Stimulated activated CD4-positive, alpha-beta T cell treated with anti-CD3 and anti-CD28 coated beads, Interleukin-12 subunit alpha, Interleukin-12 subunit beta, amount 100 ng/mL, for 48 hours (primary cell): Measurements from ENCODE around the gene CPNE6.

Experiments used
- DNase-seq, 3 donors: peaks; one replicate each; pipeline ENCODE4 v3.0.0-alpha.2; 2020; ENCODE audit warnings: low read depth in 2 of 3, low spot score in 1 of 3

CPNE6 gene

DNA sequence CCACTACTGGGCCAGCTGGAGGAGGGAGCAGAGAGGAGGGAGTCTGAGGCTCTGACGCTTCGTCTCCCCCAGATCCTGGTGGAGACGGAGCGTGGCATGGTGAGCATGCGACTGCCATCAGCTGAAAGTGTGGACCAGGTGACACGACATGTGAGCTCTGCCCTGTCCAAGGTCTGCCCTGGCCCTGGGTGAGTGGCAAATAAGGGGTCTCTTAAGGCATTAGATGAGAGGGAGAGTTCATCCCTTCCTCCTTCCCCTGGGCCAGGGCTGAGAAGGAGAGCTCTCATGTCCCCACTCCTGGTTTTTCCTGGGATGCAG is 17.1 kb upstream of the CPNE6 start:
- no peak for DNase-seq

GRCh38 chr14:24054646-24055045 is 16.7 kb upstream of the CPNE6 start:
- DNase-seq: no peak

DNA sequence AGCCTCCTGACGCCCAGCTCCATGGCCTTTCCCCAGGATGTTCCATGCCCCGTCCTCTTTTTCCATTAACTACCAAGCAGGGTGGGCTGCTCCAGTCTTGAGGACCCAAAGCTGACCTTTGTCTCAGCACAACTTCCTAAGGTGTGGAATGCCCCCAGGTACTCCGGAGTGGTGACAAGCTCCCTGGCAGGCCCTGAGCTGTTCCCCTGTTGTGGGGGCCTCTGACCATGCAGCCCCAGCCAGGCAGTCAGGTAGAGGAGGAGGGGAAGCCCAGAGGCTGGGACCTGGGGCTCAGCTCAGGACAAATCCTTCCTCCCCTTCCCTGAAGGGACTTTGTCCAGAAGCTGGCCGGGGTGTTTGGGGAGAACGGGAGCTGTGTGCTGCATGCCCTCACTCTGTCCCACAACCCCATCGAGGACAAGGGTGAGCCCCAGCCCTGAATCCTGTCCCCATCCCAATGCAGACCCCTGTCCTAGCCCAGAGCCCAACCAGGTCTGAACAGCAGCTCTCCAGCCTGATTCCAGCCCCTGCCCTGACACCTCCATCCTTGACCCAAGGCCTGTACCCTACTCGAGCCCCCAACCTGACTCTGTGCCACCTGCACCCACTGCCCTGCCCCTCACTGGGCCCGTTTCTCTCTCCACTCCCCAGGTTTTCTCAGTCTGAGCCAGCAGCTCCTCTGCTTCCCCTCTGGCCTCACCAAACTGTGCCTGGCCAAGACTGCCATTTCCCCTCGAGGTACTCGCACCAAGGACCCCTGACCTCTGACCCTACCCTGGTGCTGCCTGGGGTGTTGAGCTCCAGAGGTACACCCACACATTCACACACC is 15.2 kb upstream of the CPNE6 start:
- no peak for DNase-seq

- DNase-seq: no peak
Measured at GRCh38 chr14:24056800-24057184, 14.6 kb upstream of the CPNE6 start.

DNA sequence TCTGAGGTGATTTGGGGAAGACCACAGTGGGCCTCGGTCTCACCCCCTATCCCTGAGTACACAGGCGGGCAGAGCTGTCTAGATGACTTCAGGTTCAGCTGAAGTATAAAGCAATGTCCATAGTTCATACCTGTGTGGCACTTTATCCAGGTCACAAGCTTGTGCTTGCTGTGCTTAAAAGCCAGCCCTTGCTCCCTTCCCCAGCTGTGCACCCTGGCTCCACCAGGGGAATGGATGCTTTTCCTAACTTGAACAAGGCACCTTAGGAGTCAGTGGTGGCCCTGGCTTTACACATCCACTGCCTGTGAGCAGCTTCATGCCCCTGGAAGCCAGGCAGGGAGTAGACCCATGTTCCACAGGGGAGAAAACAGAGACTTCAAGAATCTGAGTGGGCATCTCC is 14.1 kb upstream of the CPNE6 start:
- DNase-seq: no peak

DNA sequence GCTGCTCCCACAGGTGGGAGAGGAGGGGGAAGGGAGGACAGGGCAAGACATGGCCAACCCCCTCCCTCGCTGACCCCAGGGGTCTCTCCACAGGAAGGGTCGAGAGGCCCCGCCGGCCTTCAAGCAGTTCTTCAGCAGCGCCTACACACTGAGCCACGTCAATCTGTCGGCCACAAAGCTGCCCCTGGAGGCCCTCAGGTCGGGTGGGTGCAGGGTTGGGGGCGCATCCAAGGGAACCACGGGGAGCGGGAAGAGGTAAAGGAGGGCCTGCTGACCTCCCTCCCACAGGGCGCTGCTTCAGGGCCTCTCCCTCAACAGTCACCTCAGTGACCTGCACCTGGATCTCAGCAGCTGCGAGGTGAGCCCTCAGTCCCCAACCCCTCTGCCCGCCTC is 13.5 kb upstream of the CPNE6 start:
- no peak for DNase-seq

DNA sequence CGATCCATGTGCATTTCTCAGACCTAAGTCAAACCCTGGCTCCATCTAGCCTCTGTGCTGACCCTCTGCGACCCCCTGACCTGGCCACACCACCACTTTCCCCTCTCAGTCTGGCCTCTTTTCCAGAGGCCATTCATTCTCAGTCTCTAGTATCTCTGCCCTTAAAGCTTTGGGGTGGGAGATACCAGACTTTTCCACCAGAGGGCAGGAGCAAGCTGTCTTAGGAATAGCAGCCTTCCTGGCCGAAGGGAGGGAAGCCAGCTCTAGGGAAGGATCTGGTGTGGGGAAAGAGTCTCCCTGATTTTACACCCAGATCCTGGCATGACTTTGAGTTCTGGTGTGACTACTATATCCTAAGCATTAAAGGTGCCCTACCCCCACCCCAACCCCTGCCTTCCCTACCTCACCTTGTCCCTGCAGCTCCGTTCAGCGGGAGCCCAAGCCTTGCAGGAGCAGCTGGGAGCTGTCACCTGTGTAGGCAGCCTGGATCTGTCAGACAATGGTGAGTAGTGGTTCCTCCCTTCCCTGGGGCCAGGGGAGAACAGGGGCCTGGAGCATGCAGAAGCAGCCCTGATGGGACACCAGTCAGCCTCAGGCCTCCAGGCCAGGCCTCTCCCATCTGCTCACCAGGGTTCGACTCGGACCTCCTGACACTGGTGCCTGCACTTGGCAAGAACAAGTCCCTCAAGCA is 13.0 kb upstream of the CPNE6 start:
- peak in 1 of 3 donors; percentile 59 for DNase-seq

DNA sequence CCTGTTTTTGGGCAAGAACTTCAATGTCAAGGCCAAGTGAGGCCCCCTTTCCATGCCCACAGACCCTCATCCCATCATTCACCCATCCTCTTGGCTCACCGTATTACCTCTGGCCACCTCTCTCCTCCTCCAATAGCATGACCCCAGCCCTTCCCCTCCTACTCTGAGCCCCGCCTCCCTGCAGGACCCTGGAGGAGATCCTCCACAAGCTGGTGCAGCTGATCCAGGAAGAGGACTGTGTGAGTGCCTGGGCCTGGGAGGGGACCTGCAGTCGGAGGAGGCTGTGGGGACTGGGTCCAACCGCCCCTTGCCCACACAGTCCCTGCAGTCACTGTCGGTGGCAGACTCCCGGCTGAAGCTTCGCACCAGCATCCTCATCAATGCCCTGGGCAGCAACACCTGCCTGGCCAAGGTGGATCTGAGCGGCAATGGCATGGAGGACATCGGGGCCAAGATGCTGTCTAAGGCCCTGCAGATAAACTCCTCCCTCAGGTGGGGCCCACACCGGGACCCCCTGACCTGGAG is 12.3 kb upstream of the CPNE6 start:
- no peak for DNase-seq

GRCh38 chr14:24059841-24060388 is 11.4 kb upstream of the CPNE6 start:
- no peak for DNase-seq

GRCh38 chr14:24060443-24060842 is 10.9 kb upstream of the CPNE6 start:
- DNase-seq: no peak

GRCh38 chr14:24060984-24061913 is 10.1 kb upstream of the CPNE6 start:
- DNase-seq: no peak

GRCh38 chr14:24062216-24062980 is 9.0 kb upstream of the CPNE6 start:
- DNase-seq: no peak

DNA sequence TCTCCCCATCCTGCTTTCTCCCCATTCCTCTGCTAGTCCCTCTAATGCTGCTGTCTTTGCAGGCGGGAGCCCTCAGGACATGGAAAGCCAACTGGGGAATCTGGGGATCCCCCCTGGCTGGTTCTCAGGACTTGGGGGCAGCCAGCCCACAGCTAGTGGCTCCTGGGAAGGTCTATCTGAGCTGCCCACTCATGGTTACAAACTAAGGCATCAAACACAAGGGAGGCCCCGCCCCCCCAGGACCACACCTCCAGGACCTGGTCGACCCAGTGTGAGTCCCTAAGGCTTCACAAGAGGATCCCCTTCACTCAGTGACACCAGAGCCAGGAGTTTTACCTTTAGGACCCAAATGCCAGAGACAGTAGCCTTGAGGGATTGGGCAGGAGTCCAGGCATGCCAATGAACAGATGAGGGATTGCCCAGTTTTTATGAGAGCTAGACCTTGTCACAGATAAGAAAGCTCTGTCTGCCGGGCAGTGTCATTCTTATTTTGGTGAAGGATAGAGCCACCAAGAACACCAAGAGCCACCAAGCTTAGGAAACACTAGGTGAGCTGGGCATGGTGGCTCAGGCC is 8.0 kb upstream of the CPNE6 start:
- no peak for DNase-seq

- DNase-seq: no peak
Measured at GRCh38 chr14:24064091-24064795, 7.1 kb upstream of the CPNE6 start.

DNA sequence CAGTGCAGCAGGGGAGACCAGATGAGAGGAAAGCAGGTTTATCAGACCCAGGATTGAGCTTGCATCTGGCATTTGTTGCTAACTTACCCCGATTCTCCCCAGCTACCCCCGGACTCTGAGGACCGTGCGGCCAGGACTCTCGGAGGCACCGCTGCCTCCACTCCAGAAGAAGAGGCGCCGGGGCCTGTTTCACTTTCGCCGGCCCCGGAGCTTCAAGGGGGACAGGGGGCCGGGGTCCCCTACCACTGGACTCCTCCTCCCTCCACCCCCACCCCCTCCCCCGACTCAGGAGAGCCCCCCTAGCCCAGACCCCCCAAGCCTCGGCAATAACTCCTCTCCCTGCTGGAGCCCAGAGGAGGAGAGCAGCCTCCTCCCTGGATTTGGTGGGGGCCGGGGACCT is 6.5 kb upstream of the CPNE6 start:
- no peak for DNase-seq

DNA sequence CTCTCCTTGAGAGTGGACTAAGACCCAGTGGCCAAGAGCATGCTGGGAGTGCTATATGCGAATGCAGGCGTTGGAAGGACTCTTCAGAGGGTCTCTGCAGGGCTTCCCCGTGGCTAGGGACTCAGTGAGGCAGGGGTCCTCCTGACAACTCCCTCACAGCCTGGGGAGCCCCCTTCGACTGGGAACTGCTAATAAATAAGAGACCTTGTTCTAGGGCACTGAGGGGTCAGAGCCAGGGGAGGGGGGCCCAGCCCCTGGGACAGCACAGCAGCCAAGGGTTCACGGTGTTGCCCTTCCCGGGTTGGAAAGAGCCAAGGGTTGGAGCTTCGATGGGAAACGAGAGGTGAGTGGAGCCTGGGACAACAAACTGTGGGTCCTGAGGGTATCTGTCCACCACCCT is 6.0 kb upstream of the CPNE6 start:
- no peak for DNase-seq

- DNase-seq: no peak
Measured at GRCh38 chr14:24066496-24067132, 4.7 kb upstream of the CPNE6 start.

- no peak for DNase-seq
Measured at GRCh38 chr14:24067133-24068082, 4.0 kb upstream of the CPNE6 start.
